Loucy (cell line): ENCODE data around the gene NOTCH3.

Source experiments
- EZH2phosphoT487 ChIP-seq: fragments of 200-600 bp; IDR thresholded peaks from 2 replicates; pipeline ENCODE4 v1.6.1; 2018; ENCODE audit warnings: antibody characterized with exemption, mild to moderate bottlenecking, moderate library complexity, borderline replicate concordance
- TF ChIP-seq, protein P1 (sequence below): fragments of 200-600 bp; sonication (generic); conservative IDR thresholded peaks from 2 replicates; pipeline ENCODE4 v1.5.1; 2014; ENCODE audit warnings: mild to moderate bottlenecking, antibody characterized with exemption, low read length

DNA sequence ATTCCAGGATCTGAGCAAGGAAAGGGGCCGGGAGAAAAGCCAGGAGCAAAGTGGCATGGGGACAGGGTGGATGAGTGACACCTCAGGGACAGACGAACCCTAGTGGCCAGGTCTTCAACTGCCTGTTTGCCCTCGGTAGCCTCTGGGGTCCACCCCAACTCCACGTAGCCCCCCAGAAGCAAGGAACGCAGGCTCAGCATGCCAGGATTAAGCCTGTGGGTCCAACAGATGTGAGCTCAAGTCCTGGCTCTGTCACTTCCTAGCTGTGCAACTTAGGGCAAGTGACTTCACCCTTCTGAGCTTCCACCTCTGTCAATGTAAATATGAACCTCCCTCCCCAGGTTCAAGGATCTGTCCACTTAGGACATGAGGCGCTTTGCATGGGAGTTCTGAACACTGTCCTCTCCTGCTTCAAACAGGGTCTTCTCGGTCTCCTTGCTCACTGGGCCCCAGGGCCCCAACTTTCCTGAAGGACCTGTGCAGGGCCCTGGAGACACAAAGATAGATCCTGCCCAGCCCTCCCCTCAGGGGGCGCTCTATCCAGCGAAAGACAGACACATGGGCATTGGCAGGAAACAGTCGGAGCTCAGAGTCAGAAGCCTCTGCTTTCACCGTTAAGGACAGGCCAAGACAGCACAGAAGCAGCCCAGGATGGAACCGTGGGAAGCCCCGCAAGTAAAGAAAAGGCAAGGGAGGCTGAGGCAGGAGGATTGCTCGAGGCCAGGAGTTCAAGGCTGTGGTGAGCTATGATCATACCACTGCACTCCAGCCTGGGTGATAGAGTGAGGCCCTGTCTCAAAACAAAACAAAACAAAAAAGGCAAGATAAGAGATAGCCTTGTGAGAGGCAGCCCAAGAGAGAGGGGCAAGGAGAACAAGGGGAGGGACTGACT, 80.4 kb downstream of the NOTCH3 start:
- no peak for TF ChIP-seq EZH2phosphoT487
- TF ChIP-seq, protein P1, sequence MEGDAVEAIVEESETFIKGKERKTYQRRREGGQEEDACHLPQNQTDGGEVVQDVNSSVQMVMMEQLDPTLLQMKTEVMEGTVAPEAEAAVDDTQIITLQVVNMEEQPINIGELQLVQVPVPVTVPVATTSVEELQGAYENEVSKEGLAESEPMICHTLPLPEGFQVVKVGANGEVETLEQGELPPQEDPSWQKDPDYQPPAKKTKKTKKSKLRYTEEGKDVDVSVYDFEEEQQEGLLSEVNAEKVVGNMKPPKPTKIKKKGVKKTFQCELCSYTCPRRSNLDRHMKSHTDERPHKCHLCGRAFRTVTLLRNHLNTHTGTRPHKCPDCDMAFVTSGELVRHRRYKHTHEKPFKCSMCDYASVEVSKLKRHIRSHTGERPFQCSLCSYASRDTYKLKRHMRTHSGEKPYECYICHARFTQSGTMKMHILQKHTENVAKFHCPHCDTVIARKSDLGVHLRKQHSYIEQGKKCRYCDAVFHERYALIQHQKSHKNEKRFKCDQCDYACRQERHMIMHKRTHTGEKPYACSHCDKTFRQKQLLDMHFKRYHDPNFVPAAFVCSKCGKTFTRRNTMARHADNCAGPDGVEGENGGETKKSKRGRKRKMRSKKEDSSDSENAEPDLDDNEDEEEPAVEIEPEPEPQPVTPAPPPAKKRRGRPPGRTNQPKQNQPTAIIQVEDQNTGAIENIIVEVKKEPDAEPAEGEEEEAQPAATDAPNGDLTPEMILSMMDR = peak; percentile 44
